ENCODE measurements around the gene EVA1C.
A peak's percentile ranks its signal among the peaks of the same experiment; 100 is the strongest.
"Not testable (repeated sequence)": the region's sequence is repeated elsewhere in the genome, so short reads cannot be mapped to it uniquely, and the experiment has no call there.

EVA1C gene

DNA sequence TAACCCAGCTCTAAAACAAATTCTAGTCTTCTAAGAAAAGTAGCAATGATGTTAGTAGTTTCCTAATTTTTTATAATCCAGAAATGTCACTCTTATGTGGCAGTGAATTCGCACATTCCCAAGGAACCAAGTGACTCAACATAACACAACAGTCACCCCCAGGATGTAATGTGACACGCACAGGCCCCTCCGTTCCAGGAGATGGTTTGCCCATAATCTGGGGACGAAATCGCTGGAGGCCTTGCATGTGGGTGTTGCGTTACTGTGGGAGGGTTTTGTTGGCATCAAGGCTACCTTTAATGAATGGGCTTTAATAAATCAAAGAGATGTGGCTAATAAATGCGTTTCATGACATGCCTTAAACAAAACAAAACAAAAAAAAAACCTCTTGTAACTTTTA, 50.9 kb downstream of the EVA1C start:
- no peak for DNase-seq

DNA sequence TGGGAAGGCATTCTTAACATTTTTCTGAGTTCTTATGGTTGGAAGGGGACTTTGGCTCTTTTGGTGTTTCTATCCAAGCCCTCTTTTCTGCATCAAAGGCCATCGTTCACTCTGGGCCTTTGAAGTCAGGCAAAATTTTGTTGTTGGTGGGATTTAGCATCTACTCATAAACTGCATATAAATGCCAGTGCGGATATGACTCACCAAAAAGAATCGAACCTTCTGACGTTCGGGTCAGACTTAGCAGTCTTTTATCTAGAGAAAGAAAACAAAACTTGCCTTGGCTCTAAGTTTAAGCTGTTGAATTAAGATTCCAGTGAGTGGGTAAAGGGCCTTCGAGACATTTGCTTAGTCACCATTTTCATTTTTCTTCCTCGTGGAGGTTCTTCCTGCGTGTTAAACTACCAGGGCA, 51.4 kb downstream of the EVA1C start:
- DNase-seq = peak in 1 of 2 donors; percentile 2

DNA sequence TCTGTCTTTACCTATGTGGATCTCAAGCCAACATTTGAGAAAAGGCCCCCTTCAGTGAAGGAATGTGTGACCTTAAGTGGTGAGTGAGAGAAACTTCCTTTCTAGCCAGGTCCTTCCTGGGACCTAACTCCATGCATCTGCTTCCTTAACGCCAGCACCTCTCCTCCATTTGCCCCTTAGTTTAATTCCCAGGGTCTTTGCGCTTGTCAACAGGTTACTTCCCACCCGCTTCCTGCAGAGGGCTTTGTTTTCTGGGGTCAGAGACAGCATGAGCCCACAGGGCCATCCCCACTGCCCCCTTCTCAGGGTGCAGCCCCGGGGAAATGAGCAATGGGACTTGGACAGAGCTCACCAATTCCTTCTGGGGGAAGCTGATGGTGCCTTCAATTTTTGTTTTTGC, 54.8 kb downstream of the EVA1C start:
- DNase-seq = no peak

GRCh38 chr21:32468681-32469111, 56.2 kb downstream of the EVA1C start:
- no peak for DNase-seq

- DNase-seq = no peak
These were observed 57.1 kb downstream of the EVA1C start for GRCh38 chr21:32469628-32470027.

- DNase-seq = no peak
These were observed 57.7 kb downstream of the EVA1C start for GRCh38 chr21:32470206-32470605.

GRCh38 chr21:32472890-32473765, 60.6 kb downstream of the EVA1C start:
- no peak for DNase-seq

DNA sequence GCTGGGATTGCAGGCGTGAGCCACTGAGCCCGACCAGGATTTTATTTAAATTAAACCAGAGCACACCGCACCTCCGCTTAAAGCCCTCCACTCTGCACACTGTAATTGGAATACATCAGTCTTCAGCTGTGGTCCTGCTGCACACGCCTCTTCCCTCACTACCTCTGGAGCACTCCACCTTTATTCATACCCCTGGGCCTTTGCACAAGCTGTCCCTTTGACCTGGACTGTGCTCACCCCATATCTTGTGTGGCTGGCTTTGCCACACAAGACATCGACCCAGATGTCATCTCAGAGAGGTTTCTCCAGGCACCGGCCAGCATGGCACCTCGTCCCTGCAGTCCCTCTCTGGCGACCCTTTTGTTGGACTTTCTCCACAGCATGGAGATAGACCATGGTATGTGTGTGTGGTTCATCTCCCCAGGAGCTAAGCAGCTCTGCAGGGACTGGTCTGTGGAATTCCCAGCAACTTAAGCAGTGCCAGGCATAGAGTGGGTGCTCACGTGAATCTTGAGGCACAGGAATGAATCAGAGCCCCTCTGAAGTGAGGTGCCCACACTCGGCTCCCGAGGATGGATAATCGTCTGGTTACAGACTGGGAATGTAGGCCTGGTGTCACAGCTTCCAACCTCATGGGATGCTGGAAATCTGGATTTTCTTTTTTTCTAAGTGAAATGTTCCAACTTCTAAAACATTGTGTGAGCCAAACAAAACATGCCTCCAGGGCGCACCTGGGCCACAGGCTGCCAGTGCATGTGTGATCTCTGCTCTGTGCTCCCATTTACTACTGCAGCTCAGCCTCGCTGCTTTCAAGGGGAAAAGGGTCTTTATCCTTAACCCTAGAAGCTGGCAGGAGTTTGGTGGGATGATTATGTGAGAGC, 61.9 kb downstream of the EVA1C start:
- no peak for DNase-seq

DNA sequence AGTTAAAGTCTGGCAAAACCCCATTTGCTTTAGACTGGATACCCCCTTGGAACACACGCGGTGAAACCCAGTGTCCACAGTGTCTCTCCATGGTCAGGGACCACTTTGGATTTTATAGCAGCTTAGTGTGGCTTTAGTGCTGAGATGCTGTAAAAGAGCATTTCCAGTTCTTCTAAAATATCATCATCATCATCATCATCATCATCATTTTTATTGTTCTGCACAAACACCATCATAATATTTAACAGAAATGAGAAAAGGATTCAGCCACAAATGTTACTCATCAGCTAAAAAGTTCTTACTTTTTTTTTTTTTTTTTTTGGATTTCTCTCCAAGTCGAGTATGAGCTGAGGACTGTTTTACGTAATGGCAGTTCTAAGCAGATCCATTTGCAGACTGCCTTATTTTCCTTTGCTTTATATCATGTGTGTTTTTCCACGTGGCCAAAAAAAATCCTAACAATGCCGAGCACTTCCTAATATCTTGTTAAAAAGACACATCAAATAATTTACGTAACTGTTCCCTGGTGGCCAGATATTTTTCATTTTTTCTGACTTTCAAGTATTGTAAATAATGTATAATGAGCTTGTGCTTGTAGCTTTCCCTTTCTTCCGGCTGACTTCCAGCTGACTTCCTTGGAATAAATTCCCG, 62.8 kb downstream of the EVA1C start:
- no peak for DNase-seq

DNA sequence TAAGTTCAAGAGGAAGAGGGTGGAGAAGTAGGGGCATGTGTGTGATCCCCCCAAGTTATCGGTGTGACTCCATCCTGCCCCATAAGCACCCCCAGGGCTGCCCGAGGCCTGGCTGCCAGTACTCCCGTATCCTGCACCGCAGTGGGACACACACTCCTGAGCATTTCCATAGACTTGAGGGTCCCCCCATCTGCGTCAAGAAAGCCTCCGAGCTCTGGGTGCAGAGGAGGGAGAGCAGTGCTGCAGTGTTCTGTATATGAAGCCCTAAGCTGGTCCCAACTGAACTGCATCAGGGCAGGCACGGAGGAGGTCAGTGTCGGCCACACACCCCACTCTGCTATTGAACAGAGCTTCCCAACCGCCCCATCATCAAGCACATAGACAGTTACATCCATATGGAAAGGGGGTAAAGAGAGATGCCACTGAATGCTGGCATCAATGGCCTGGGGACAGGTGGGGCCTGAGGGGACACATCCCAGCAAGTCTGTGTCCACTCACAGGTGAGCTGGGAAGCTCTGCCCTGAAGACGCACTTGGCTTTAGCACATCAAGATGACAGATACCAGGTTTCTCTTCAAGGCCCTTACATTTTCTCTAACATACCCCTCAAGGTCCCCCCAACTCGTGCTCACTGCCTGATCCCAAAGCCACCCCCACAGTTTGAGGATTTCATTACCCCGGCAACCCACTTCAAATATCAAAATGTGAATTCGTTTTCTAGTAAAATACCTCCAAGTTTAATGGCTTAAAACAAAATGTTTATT, 64.3 kb downstream of the EVA1C start:
- DNase-seq = no peak

- DNase-seq = no peak
These were observed 64.9 kb downstream of the EVA1C start for GRCh38 chr21:32477424-32477745.

GRCh38 chr21:32481875-32482408, 69.4 kb downstream of the EVA1C start:
- no peak for DNase-seq

- no peak for DNase-seq
These were observed 70.2 kb downstream of the EVA1C start for GRCh38 chr21:32482565-32483292.

DNA sequence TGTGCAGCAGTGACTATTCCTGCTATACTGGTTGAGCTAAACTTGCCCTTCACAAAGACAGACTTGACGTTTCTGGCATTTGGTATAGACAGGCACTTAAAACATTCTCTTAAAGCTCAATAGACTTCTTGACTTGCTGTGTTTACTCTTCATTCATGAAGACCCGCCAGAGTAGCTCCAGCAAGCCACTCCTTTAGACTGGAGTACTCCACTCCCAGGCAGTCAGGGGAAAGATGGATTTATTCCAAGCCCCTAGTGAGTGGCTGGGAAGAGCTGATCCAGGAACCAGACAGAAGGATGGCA, 70.7 kb downstream of the EVA1C start:
- no peak for DNase-seq

DNA sequence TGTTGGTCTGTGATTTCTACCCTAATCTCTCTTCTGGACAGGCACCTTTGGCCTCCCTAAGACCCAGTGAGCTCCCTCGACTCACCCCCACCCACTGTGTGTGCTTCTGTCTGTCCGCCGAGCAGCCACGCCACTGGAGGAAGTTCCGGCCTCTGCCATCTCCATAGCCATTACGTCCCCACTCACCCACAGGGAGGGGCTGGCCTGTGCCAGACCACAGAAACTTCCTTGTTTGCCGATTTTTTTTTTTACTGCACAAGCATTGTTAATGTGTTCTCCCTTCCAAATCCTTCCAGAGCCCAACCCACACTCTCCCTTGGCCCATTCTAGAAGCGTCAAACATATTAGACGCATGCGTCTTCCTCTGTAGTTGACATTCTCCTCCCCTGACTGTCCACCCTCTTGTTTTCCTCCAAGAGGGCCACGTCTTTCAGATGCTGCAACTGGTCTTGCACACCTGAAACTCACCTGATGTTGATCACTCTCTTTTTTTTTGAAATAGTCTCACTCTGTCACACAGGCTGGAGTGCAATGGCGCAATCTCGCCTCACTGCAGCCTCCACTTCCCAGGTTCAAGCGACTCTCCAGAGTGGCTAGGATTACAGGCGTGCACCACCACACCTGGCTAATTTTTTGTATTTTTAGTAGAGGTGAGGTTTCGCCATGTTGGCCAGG, 72.3 kb downstream of the EVA1C start:
- DNase-seq = peak; percentile 60 to 71

DNA sequence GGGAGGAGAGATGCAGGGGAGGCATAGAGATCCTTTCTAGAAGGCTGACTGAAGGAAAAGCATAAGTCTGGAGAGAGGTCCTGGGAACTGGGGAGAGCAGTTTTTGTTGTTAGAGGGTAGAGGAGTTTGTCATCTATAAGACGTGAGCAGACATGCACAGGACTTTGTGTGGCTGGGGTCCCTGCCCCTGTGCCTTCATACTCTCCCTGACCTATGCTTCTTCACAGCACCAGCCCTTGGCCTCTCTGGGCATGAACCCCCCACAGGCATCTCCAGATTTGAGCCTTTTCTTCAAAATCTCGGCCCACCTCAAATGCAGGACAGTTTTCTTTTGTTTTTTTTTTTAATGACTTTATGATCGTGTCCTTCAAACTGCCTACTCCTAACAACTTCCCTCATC, 79.9 kb downstream of the EVA1C start:
- no peak for DNase-seq

GRCh38 chr21:32494934-32495709, 82.6 kb downstream of the EVA1C start:
- no peak for DNase-seq

DNA sequence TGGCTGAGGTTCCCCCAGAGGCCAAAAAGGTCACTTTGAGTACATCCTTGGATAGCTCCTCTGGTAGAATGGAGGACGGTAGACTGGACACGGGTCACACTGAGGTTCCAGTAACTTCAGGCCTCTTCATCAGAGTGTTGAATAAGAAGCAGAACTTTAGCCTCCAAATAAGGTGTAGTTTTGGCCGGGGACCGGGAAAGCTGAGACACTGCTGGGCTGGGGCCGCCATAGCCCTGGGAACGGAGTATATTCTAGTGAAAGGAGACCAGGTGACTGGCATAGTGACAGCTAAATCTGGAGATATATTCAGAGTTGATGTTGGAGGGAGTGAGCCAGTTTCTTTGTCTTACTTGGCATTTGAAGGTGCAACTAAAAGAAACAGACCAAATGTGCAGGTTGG, 84.1 kb downstream of the EVA1C start:
- no peak for DNase-seq

DNA sequence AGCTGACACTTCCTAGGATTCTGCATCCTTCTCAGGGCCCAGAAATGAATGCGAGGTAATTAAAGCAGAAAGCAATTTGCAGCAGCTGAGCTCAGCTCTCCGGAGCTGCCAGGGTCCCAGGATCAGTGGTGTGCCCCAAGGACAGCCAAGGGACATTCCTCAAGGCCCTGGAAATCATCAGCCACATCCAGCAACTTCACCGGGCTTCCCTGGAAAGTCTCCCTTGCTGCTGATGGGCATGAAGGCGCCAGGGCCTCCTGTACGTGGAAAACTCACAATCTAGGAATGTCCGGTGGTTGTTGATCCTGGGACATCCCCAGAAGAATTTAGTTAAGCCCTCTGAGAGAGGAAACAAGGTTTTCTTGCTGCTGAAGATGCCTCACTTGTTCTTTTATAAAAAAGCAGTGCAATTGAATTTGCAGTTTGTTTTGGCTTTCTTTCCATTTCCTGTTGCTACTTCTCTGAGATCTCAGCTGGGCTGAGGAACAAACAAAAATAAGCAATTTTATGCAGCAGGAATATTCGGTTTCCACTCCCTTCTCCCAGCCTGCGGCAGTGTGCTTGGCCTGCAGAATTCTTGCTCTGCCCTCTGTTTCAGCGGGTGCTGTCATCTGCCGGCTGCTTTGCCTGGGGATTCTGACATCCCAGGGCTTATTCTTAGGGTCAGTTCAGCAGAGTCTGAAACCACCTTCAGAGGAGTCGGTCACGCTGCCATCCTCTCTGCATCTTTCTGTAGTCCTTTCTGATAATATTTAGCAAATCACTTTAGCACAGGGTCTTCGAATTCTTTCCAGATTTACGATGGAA, 86.9 kb downstream of the EVA1C start:
- DNase-seq = no peak

- not testable (repeated sequence) for DNase-seq
These were observed 91.1 kb downstream of the EVA1C start for GRCh38 chr21:32503641-32504040.

Measured in hippocampal formation (tissue), 2 donors.